Mammary epithelial cell (primary cell): Measurements from ENCODE around the gene MUCL3.

ENCODE experiments used
- CTCF ChIP-seq, 2 donors: IDR thresholded peaks in 1 of 2; conservative IDR thresholded peaks in 1 of 2; 2 replicates each; pipeline ENCODE4 v1.5.1; 2011 to 2012; ENCODE audit warnings: inconsistent platforms in 2 of 2, low read length in 2 of 2, mild to moderate bottlenecking in 2 of 2, control low read depth in 1 of 2, low read depth in 1 of 2; ENCODE audit not compliant: insufficient read depth in 1 of 2; ENCODE audit errors: extremely low read depth in 1 of 2
- EZH2 ChIP-seq: IDR thresholded peaks from 2 replicates; pipeline ENCODE4 v1.6.1; 2012; ENCODE audit warnings: low read length, inconsistent platforms, borderline replicate concordance

- TF ChIP-seq CTCF (conservative IDR thresholded peaks at IDR 0.05 in 1 of 2, IDR thresholded peaks at IDR 0.05 in 1 of 2; ENCODE audit: extremely low read depth in 1 of 2, insufficient read depth in 1 of 2, low read depth in 1 of 2, low read length in 2 of 2) (no peak), EZH2 (no peak)
Measured at GRCh38 chr6:30944051-30944450, 3.3 kb downstream of the MUCL3 start.
